CD14-positive monocyte (primary cell): ENCODE data around the gene ALS2CL. TPM values are rescaled to one million over a fixed set of nuclear protein-coding genes. Genes with fewer than 3 reads are reported as not detected.

Experiments
- DNase-seq, 3 donors: peaks; one replicate each; pipeline ENCODE4 v3.0.0-alpha.2; 2011 to 2022
- H2AFZ ChIP-seq: 2 replicates; pipeline ENCODE4 v1.6.0; 2012; ENCODE audit warnings: mild to moderate bottlenecking, low read depth, low read length, inconsistent platforms; ENCODE audit not compliant: insufficient read depth, poor library complexity, severe bottlenecking
- H3K27ac ChIP-seq, 2 donors: 1 replicate in 1 of 2; 2 replicates in 1 of 2; pipeline ENCODE4 v1.5.1; 2012 to 2013; ENCODE audit warnings: low read length in 2 of 2, control low read depth in 1 of 2, inconsistent platforms in 1 of 2, low read depth in 1 of 2, mild to moderate bottlenecking in 1 of 2
- H3K27me3 ChIP-seq, 2 donors: one replicate each; pipeline versions ENCODE4 v1.6.0 to v1.6.1; 2011 to 2013; ENCODE audit warnings: low read length in 2 of 2; ENCODE audit not compliant: control insufficient read depth in 2 of 2, insufficient read depth in 2 of 2
- H3K36me3 ChIP-seq, 2 donors: replicated peaks in 1 of 2; 1 replicate in 1 of 2; 2 replicates in 1 of 2; pipeline versions ENCODE4 v1.5.1 to v1.6.1; 2012 to 2013; ENCODE audit warnings: low read length in 2 of 2, control low read depth in 1 of 2, inconsistent platforms in 1 of 2, mild to moderate bottlenecking in 1 of 2; ENCODE audit not compliant: insufficient read depth in 2 of 2, control insufficient read depth in 1 of 2
- H3K4me1 ChIP-seq, 2 donors: 1 replicate in 1 of 2; 2 replicates in 1 of 2; pipeline versions ENCODE4 v1.5.1 to v1.6.1; 2012 to 2013; ENCODE audit warnings: low read length in 2 of 2, control low read depth in 1 of 2, inconsistent platforms in 1 of 2, mild to moderate bottlenecking in 1 of 2, moderate library complexity in 1 of 2; ENCODE audit not compliant: insufficient read depth in 2 of 2, control insufficient read depth in 1 of 2
- H3K4me2 ChIP-seq: replicated peaks from 2 replicates; pipeline ENCODE3; 2012; ENCODE audit warnings: low read length, moderate library complexity, mild to moderate bottlenecking; ENCODE audit not compliant: poor library complexity, severe bottlenecking; ENCODE audit errors: extremely low read depth
- H3K4me3 ChIP-seq, 3 experiments: fragments of 200-600 bp in 1 of 3; sonication (generic) in 1 of 3; replicated peaks in 1 of 3; 1 replicate in 2 of 3; 2 replicates in 1 of 3; pipeline ENCODE4 v1.5.1; 2011 to 2013; ENCODE audit warnings: low read length in 3 of 3, mild to moderate bottlenecking in 3 of 3, control low read depth in 2 of 3, low read depth in 2 of 3, inconsistent platforms in 1 of 3, moderate library complexity in 1 of 3
- H3K79me2 ChIP-seq: 2 replicates; pipeline ENCODE4 v1.6.0; 2012; ENCODE audit warnings: mild to moderate bottlenecking, control low read depth, inconsistent platforms, low read length, moderate library complexity; ENCODE audit not compliant: insufficient read depth
- H3K9ac ChIP-seq: 2 replicates; pipeline ENCODE4 v1.6.0; 2017; ENCODE audit warnings: low read length, mild to moderate bottlenecking; ENCODE audit not compliant: insufficient read depth, poor library complexity, severe bottlenecking
- H3K9me3 ChIP-seq, 2 donors: replicated peaks in 1 of 2; 1 replicate in 1 of 2; 2 replicates in 1 of 2; pipeline versions ENCODE4 v1.5.1 to v1.6.1; 2012 to 2013; ENCODE audit warnings: low read length in 2 of 2, control low read depth in 1 of 2; ENCODE audit not compliant: control insufficient read depth in 1 of 2, insufficient read depth in 1 of 2
- H4K20me1 ChIP-seq: 2 replicates; pipeline ENCODE4 v1.6.0; 2012; ENCODE audit warnings: mild to moderate bottlenecking, low read length, control low read depth, moderate library complexity; ENCODE audit not compliant: insufficient read depth
- H3K27ac Mint-ChIP-seq, 7 donors: one replicate each; pipeline ENCODE4 v1.8.0; 2020; ENCODE audit warnings: mild to moderate bottlenecking in 7 of 7, mixed read lengths in 7 of 7, moderate library complexity in 6 of 7, inconsistent platforms in 2 of 7
- H3K27me3 Mint-ChIP-seq, 3 donors: one replicate each; pipeline ENCODE4 v1.8.0; 2021 to 2022; ENCODE audit warnings: low read depth in 3 of 3, mild to moderate bottlenecking in 3 of 3, mixed read lengths in 3 of 3, moderate library complexity in 3 of 3, inconsistent platforms in 1 of 3
- H3K36me3 Mint-ChIP-seq, 2 donors: one replicate each; pipeline ENCODE4 v1.8.0; 2020; ENCODE audit warnings: mixed read lengths in 2 of 2, inconsistent platforms in 1 of 2, mild to moderate bottlenecking in 1 of 2
- H3K4me1 Mint-ChIP-seq: one replicate; pipeline ENCODE4 v1.8.0; 2020; ENCODE audit warnings: mild to moderate bottlenecking, mixed read lengths
- H3K4me3 Mint-ChIP-seq, 2 donors: one replicate each; pipeline ENCODE4 v1.8.0; 2020; ENCODE audit warnings: mild to moderate bottlenecking in 2 of 2, mixed read lengths in 2 of 2, moderate library complexity in 1 of 2
- H3K9me3 Mint-ChIP-seq, 7 donors: one replicate each; pipeline ENCODE4 v1.8.0; 2020 to 2022; ENCODE audit warnings: mixed read lengths in 7 of 7, mild to moderate bottlenecking in 6 of 7, moderate library complexity in 6 of 7, inconsistent platforms in 2 of 7
- CTCF ChIP-seq: fragments of 200-600 bp; IDR thresholded peaks from one replicate; pipeline ENCODE4 v1.8.0; 2022; ENCODE audit warnings: antibody characterized with exemption, mild to moderate bottlenecking
- WGBS: methylation state at CpG from one replicate; pipeline ENCODE4 v1.1.5; 2013; ENCODE audit warnings: missing lambda C conversion rate; ENCODE audit not compliant: insufficient coverage; 5-methylcytosine and 5-hydroxymethylcytosine counted together
- intact Hi-C, 2 donors: fragments of 100-400 bp; cut with micrococcal nuclease; formaldehyde crosslinking; loops; one replicate each; pipeline versions ENCODE4 v1.15.0 to v1.15.1; 2023
- polyA plus RNA-seq, 3 donors: library from polyadenylated mRNA; depleted of rRNA in 1 of 3; unstranded in 2 of 3; stranded (reverse) in 1 of 3; fragments of 300-500 nt in 2 of 3; fragments of >200 nt in 1 of 3; fragmentation: Illumina TruSeq in 2 of 3; gene quantifications; 1 replicate in 2 of 3; 2 replicates in 1 of 3; pipeline ENCODE4 v1.2.3, GENCODE V29; 2012 to 2021

Gene ALS2CL
- polyA plus RNA-seq, 3 donors = 0.38 to 5.7 (median 0.55) TPM

DNA sequence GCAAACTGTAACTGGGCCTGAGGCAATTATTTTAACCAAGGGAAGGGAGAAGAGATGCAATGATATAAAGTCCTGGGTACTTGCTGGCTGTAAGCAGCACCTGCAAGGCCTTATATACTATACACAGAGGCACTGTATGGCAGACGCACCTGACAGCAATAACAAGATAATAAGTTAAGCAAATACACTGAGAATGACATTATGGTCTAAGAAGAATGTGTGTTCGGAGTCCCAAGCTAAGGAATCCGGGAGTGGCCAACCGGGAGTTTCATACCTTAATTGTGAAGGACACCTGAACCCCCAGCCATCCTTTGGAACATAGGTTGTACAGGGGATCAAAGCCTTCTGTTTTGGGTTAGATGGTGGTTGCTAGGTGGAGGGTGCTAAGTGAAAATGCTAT is 67.4 kb downstream of the ALS2CL start:
- no peak overlapping the region for H3K27ac ChIP-seq
- no peak for TF ChIP-seq CTCF
- DNase-seq = no peak
- no peak overlapping the region for H3K27ac Mint-ChIP-seq
- no peaks in the 10 kb centered on the region for H3K36me3 ChIP-seq
- no CpG with 5 or more reads among the region's 4 CpGs for WGBS
- H3K36me3 Mint-ChIP-seq = no peaks in the 10 kb centered on the region
- peaks cover 0 to 3% of the 10 kb centered on the region in 2 donors for H3K27me3 ChIP-seq
- intact Hi-C loops = no loop called here
- H3K4me1 ChIP-seq = peaks cover 11 to 12% of the 10 kb centered on the region in 2 donors
- no peak overlapping the region for H2AFZ ChIP-seq
- H3K79me2 ChIP-seq = no peaks in the 10 kb centered on the region
- no peaks in the 10 kb centered on the region for H4K20me1 ChIP-seq
- no peak overlapping the region for H3K4me3 Mint-ChIP-seq
- H3K9me3 ChIP-seq = no peaks in the 10 kb centered on the region
- peaks cover 12% of the 10 kb centered on the region for H3K4me1 Mint-ChIP-seq
- H3K4me2 ChIP-seq = no peak overlapping the region
- H3K9ac ChIP-seq = no peak overlapping the region
- no peak overlapping the region for H3K4me3 ChIP-seq
- peaks cover 0 to 6% (median 0%) of the 10 kb centered on the region in 7 donors for H3K9me3 Mint-ChIP-seq
- H3K27me3 Mint-ChIP-seq = peaks cover 0 to 20% (median 12%) of the 10 kb centered on the region in 3 donors

- H3K9ac ChIP-seq = no peak overlapping the region
- peaks cover 3% of the 10 kb centered on the region in 2 donors for H3K27me3 ChIP-seq
- Mint-ChIP-seq H3K27ac (no peak overlapping the region), H3K9me3 (peaks cover 0 to 6% (median 0%) of the 10 kb centered on the region in 7 donors), H3K4me1 (peaks cover 8% of the 10 kb centered on the region), H3K4me3 (no peak overlapping the region), H3K36me3 (no peaks in the 10 kb centered on the region), H3K27me3 (peaks cover 3 to 27% (median 21%) of the 10 kb centered on the region in 3 donors)
- peaks cover 6% of the 10 kb centered on the region in 2 donors for H3K4me1 ChIP-seq
- H3K27ac ChIP-seq = no peak overlapping the region
- H3K36me3 ChIP-seq = no peaks in the 10 kb centered on the region
- no peak for DNase-seq
- WGBS = 100% methylated on average over 2 of the region's 3 CpGs
- no peaks in the 10 kb centered on the region for H4K20me1 ChIP-seq
- no peak overlapping the region for H3K4me3 ChIP-seq
- no peak for TF ChIP-seq CTCF
- intact Hi-C loops = loop anchor here in 1 of 2 donors (5.0 kb wide), 1 partner anchor 133 kb away; no protein-coding TSS in a partner anchor
- no peaks in the 10 kb centered on the region for H3K79me2 ChIP-seq
- H3K9me3 ChIP-seq = no peaks in the 10 kb centered on the region
- no peak overlapping the region for H2AFZ ChIP-seq
- H3K4me2 ChIP-seq = no peak overlapping the region
Observed at GRCh38 chr3:46624975-46625490, 68.4 kb downstream of the ALS2CL start.
